Measurements from ENCODE around the gene DISP3.
"Not testable (repeated sequence)": the region's sequence is repeated elsewhere in the genome, so short reads cannot be mapped to it uniquely, and the experiment has no call there.

Gene DISP3

GRCh38 chr1:11578004-11578403 lies 99.0 kb downstream of the DISP3 start:
- DNase-seq (ENCODE audit: low read depth): no peak

- no peak for DNase-seq (ENCODE audit: low read depth)
Measured at GRCh38 chr1:11579506-11579905, 100.6 kb downstream of the DISP3 start.

DNA sequence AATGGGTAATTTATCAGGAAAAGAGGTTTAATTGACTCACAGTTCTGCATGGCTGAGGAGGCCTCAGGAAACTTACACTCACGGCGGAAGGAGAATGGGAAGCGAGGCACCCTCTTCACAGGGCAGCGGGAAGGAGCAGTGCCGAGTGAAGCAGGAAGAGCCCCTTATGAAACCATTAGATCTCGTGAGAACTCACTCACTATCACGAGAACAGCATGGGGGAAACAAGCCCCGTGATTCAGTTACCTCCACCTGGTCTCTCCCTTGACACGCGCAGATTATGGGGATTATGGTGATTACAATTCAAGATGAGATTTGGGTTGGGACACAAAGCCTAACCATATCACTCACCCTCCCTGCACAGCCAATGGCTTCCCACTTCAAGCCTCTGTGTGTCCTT lies 101.1 kb downstream of the DISP3 start:
- DNase-seq (ENCODE audit: low read depth): not testable (repeated sequence)

GRCh38 chr1:11581445-11581991 lies 102.6 kb downstream of the DISP3 start:
- no peak for DNase-seq (ENCODE audit: low read depth)

- DNase-seq (ENCODE audit: low read depth): no peak
Measured at GRCh38 chr1:11585389-11585788, 106.4 kb downstream of the DISP3 start.
